ENCODE measurements around the gene EXOC4.

- TF ChIP-seq CTCF (IDR thresholded peaks at IDR 0.05) = peak; percentile 33
- no peak for TF ChIP-seq SIN3A (IDR thresholded peaks at IDR 0.05; ENCODE audit: borderline replicate concordance, insufficient read depth, low read depth, low read length)
- TF ChIP-seq REST (IDR thresholded peaks at IDR 0.05; ENCODE audit: insufficient read depth in 1 of 2, low read depth in 2 of 2, low read length in 1 of 2) = no peak
Observed at GRCh38 chr7:133275008-133275407, 22.1 kb downstream of the EXOC4 start.

Data from Panc1 (cell line).